AG04449 (cell line): ENCODE measurements around the gene C16orf95.

Experiments used
- CTCF ChIA-PET: fragments of 350-600 bp; formaldehyde crosslinking; extraction: SDS; loops from one replicate; lab custom pipeline; 2021; ENCODE audit warnings: antibody characterized with exemption; lab: Yijun Ruan, JAX
- POLR2A ChIA-PET: fragments of 400-600, 350-600 bp; formaldehyde crosslinking; extraction: SDS; loops from one replicate; lab custom pipeline; 2020; ENCODE audit warnings: antibody characterized with exemption, inconsistent platforms; lab: Yijun Ruan, JAX
- DNase-seq: peaks from one replicate; pipeline ENCODE4 v3.0.0-alpha.2; 2010; ENCODE audit warnings: low read depth, low spot score
- H3K4me3 ChIP-seq: 2 replicates; pipeline ENCODE4 v1.5.1; 2011; ENCODE audit warnings: low read depth, mild to moderate bottlenecking, control low read depth, low read length
- CTCF ChIP-seq: IDR thresholded peaks from one replicate; pipeline ENCODE4 v1.5.1; 2011; ENCODE audit warnings: mild to moderate bottlenecking, moderate library complexity, low read length, control low read depth, inconsistent platforms; ENCODE audit not compliant: insufficient read depth; ENCODE audit errors: missing control alignments

C16orf95 gene

DNA sequence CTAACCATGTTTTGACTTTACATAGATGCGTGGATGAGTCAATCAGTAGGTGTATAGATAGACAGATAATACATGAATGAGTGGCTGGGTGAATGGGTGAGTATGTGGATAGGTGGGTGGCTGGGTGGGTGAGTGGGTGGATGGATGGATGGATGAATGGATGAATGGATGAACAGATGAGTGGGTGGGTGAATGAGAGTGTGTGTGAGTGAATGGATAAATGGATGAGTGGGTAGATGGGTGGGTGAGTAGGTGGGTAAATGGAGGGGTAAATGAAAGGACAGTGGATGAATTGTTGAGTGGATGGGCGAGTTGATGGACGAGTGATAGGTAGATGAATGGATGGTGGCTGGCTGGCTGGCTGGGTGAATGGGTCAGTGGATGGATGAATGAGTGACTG, 23.2 kb downstream of the C16orf95 start:
- no peak overlapping the region for H3K4me3 ChIP-seq
- no peak for DNase-seq
- POLR2A ChIA-PET: no interaction called here
- TF ChIP-seq CTCF: no peak
- CTCF ChIA-PET: interaction anchor here (2.4 kb wide), 1 partner anchor 16 kb away, joined by 5 read pairs; no protein-coding TSS in a partner anchor

GRCh38 chr16:87291944-87292343, 25.2 kb downstream of the C16orf95 start:
- CTCF ChIA-PET: interaction anchor here (1.1 to 5.0 kb wide), 4 partner anchors 9 to 18 kb away, joined by 3 to 49 read pairs (median 5); no protein-coding TSS in a partner anchor
- POLR2A ChIA-PET: no interaction called here
- no peak overlapping the region for H3K4me3 ChIP-seq
- DNase-seq: no peak
- no peak for TF ChIP-seq CTCF

- ChIA-PET CTCF (interaction anchor here (0.7 to 5.0 kb wide), 4 partner anchors 9 to 724 kb away, joined by 3 to 49 read pairs (median 8); no protein-coding TSS in a partner anchor), POLR2A (interaction anchor here (0.5 to 1.0 kb wide), 4 partner anchors 11 to 760 kb away, joined by 3 to 4 read pairs (median 3); partner anchors contain the start of gene FBXO31)
- no peak overlapping the region for H3K4me3 ChIP-seq
- DNase-seq: peak; percentile 67
- no peak for TF ChIP-seq CTCF
Measured at GRCh38 chr16:87288753-87289362, 28.3 kb downstream of the C16orf95 start.

DNA sequence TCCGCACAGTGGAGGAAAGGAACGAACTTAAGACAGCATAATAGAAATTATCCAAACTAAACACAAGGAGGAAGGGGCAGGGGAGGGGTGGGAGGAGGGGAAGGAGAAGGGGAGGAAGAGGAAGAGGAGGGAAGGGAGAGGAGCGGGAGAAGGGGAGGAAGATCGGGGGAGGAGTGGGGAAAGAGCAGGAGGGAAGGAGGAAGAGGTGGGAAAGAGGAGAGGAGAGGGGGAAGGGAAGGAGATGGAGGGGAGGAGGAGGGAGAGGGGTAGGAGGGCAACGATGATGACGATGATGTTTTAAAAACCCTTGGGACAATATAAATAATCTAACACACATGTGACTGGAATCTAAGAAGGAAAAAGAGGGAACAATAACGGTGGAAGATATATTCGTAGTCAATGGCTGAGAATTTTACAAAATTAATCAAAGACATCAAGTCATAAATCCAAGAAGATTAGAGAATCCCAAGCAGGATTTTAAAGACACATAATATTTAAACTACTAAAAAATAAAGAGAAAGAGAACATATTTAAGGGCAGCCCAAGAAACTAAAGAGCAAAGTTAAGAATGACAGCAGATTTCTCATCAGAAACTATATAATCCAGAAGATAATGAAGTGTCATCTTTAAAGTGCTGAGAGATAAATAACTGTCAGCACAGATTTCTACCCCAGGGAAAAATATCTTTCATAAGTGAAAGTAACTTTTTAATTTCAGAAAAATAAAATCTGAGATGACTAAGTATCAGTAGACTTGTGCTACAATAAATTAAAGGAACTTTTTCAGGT, 30.2 kb downstream of the C16orf95 start:
- no peak for TF ChIP-seq CTCF
- H3K4me3 ChIP-seq: no peak overlapping the region
- POLR2A ChIA-PET: interaction anchor here (0.7 kb wide), 1 partner anchor 759 kb away, joined by 4 read pairs; no protein-coding TSS in a partner anchor
- no peak for DNase-seq
- CTCF ChIA-PET: interaction anchor here (1.1 kb wide), 1 partner anchor 722 kb away, joined by 4 read pairs; no protein-coding TSS in a partner anchor

DNA sequence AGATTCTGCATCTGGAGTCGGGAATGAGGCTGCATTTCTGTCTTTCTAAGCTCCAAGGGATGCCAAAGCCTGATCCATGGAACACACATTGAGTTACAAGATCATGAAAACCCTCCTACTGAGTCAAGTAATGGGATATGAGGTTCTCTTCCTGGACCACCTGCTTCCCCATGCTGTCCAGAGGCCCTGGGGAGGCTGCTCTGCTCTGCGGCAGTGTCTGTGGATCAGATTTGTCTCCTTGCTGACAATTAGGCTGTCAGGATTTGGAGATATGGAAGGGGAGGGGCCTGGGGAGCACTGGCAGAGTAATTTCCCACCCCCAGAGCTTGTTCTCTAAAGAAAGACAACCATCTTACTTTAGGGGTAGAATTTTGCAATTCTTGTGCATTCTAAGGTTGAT, 33.0 kb downstream of the C16orf95 start:
- no peak for TF ChIP-seq CTCF
- CTCF ChIA-PET: interaction anchor here (1.0 to 9.6 kb wide), 7 partner anchors 9 to 719 kb away, joined by 3 to 120 read pairs (median 5); partner anchors contain the start of gene FOXC2
- POLR2A ChIA-PET: no interaction called here
- no peak overlapping the region for H3K4me3 ChIP-seq
- DNase-seq: no peak
